Naive thymus-derived CD4-positive, alpha-beta T cell (primary cell): ENCODE results near the gene FAM110A. TPM values are rescaled to one million over a fixed set of nuclear protein-coding genes. Genes with fewer than 3 reads are reported as not detected.
A peak's percentile ranks its signal among the peaks of the same experiment; 100 is the strongest.

Experiments used
- ATAC-seq: fragments of 150-1000 bp; cut with Tn5 transposase; 2 replicates; pipeline ENCODE4 v1.10.0; 2021; ENCODE audit warnings: mild to moderate bottlenecking, moderate library complexity
- CTCF ChIA-PET: fragments of 350-600 bp; sonication (Branson Sonifier 250); formaldehyde crosslinking; loops from one replicate; lab custom pipeline; 2021; ENCODE audit warnings: antibody characterized with exemption; lab: Charles Lee
- POLR2A ChIA-PET: fragments of 350-600 bp; sonication (Branson Sonifier 250); formaldehyde crosslinking; loops from one replicate; lab custom pipeline; 2021; ENCODE audit warnings: antibody characterized with exemption, inconsistent platforms; lab: Charles Lee
- DNase-seq, 9 donors: peaks; one replicate each; pipeline versions ENCODE4 v3.0.0 to v3.0.0-alpha.2; 2020 to 2022; ENCODE audit warnings: mixed read lengths in 1 of 9
- H3K27ac ChIP-seq: one replicate; pipeline ENCODE4 v1.7.0; 2013; ENCODE audit warnings: mild to moderate bottlenecking, low read depth, low read length, moderate library complexity
- H3K27me3 ChIP-seq, 2 donors: one replicate each; pipeline ENCODE4 v1.7.0; 2013; ENCODE audit warnings: low read length in 2 of 2, mild to moderate bottlenecking in 2 of 2, moderate library complexity in 2 of 2; ENCODE audit not compliant: control insufficient read depth in 2 of 2, insufficient read depth in 2 of 2
- H3K36me3 ChIP-seq, 3 experiments: 1 replicate in 2 of 3; 2 replicates in 1 of 3; pipeline ENCODE4 v1.7.0; 2013; ENCODE audit warnings: low read length in 3 of 3, mild to moderate bottlenecking in 3 of 3, moderate library complexity in 1 of 3; ENCODE audit not compliant: insufficient read depth in 3 of 3, control insufficient read depth in 2 of 3
- H3K4me1 ChIP-seq, 2 donors: one replicate each; pipeline ENCODE4 v1.7.0; 2013; ENCODE audit warnings: low read length in 2 of 2, mild to moderate bottlenecking in 2 of 2, moderate library complexity in 1 of 2; ENCODE audit not compliant: control insufficient read depth in 2 of 2, insufficient read depth in 2 of 2
- H3K4me3 ChIP-seq: 2 replicates; pipeline ENCODE4 v1.7.0; 2013; ENCODE audit warnings: mild to moderate bottlenecking, low read length
- H3K9me3 ChIP-seq, 3 experiments: 1 replicate in 2 of 3; 2 replicates in 1 of 3; pipeline ENCODE4 v1.7.0; 2013; ENCODE audit warnings: low read length in 3 of 3; ENCODE audit not compliant: control insufficient read depth in 2 of 3
- H3K27ac Mint-ChIP-seq, 9 donors: one replicate each; pipeline ENCODE4 v1.8.0; 2020 to 2022; ENCODE audit warnings: mixed read lengths in 9 of 9, mild to moderate bottlenecking in 8 of 9, moderate library complexity in 5 of 9, inconsistent platforms in 2 of 9
- H3K27me3 Mint-ChIP-seq, 5 donors: one replicate each; pipeline ENCODE4 v1.8.0; 2021 to 2022; ENCODE audit warnings: mixed read lengths in 5 of 5, mild to moderate bottlenecking in 1 of 5
- H3K36me3 Mint-ChIP-seq, 5 donors: one replicate each; pipeline ENCODE4 v1.8.0; 2020 to 2022; ENCODE audit warnings: mixed read lengths in 5 of 5, mild to moderate bottlenecking in 3 of 5, inconsistent platforms in 1 of 5
- H3K4me1 Mint-ChIP-seq, 7 donors: one replicate each; pipeline ENCODE4 v1.8.0; 2020 to 2022; ENCODE audit warnings: mixed read lengths in 7 of 7, mild to moderate bottlenecking in 3 of 7, inconsistent platforms in 1 of 7
- H3K4me3 Mint-ChIP-seq, 10 donors: one replicate each; pipeline ENCODE4 v1.8.0; 2020 to 2022; ENCODE audit warnings: mild to moderate bottlenecking in 10 of 10, mixed read lengths in 10 of 10, moderate library complexity in 6 of 10, inconsistent platforms in 2 of 10
- H3K9me3 Mint-ChIP-seq, 11 donors: one replicate each; pipeline ENCODE4 v1.8.0; 2020 to 2022; ENCODE audit warnings: mixed read lengths in 11 of 11, mild to moderate bottlenecking in 4 of 11, inconsistent platforms in 1 of 11, moderate library complexity in 1 of 11
- intact Hi-C, 2 donors: fragments of 100-400 bp; cut with micrococcal nuclease; formaldehyde crosslinking; loops; one replicate each; pipeline ENCODE4 v1.15.1; 2023
- polyA plus RNA-seq, 2 donors: library from polyadenylated mRNA; unstranded; fragments of 300-500 nt; fragmentation: Illumina TruSeq; gene quantifications; one replicate each; pipeline ENCODE4 v1.2.3, GENCODE V29; 2021
- total RNA-seq, 6 experiments: library from RNA in 5 of 6; stranded (reverse) in 5 of 6; gene quantifications; 1 replicate in 5 of 6; 2 replicates in 1 of 6; pipeline ENCODE4 v1.2.3 and lab custom pipeline; 2021 to 2026

The FAM110A gene
- total and polyA plus RNA-seq, 7 experiments from 2014 or later = 6.6 to 47.4 (median 23.4) TPM

DNA sequence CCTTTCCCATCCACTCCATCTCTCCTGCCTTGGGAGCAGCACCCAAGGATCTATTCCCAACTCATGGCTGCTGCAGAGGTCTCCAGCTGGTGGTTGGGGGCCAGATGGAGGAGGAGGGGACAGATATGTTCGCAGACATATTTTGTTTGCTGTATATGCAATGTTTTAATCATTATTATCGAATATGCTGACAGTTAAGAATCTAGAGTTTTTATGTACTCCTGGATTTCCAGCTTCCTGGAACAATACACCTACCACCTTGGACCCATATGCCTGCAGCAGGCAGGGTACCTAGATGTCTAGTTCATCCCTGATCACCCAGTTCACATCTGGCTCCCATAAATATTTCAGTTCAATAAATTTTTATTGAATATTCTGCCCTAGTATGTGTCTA is 9.0 kb downstream of the FAM110A start:
- CTCF ChIA-PET = no interaction called here
- ATAC-seq (no peak), DNase-seq (no peak)
- H3K9me3 Mint-ChIP-seq = peaks cover 0 to 2% (median 0%) of the 10 kb centered on the region in 11 donors
- Histone ChIP-seq H3K9me3 (no peaks in the 10 kb centered on the region), H3K36me3 (peaks cover 0 to 5% (median 0%) of the 10 kb centered on the region in 3 experiments), H3K4me1 (peaks cover 33 to 41% of the 10 kb centered on the region in 2 donors), H3K4me3 (no peak overlapping the region), H3K27me3 (no peaks in the 10 kb centered on the region), H3K27ac (no peak overlapping the region)
- peaks cover 27 to 58% (median 51%) of the 10 kb centered on the region in 7 donors for H3K4me1 Mint-ChIP-seq
- H3K27ac Mint-ChIP-seq = peak overlapping the region in 3 of 9 donors; percentile 12 to 52 (median 50)
- no peaks in the 10 kb centered on the region for H3K27me3 Mint-ChIP-seq
- POLR2A ChIA-PET = interaction anchor here (3.7 kb wide), 1 partner anchor 9 kb away, joined by 43 read pairs; the partner anchor contains the start of gene FAM110A
- intact Hi-C loops = loop anchor here in 1 of 2 donors (5.0 to 10.0 kb wide), 2 partner anchors 625 to 842 kb away; partner anchors contain the start of gene NSFL1C
- peak overlapping the region in 6 of 10 donors; percentile 11 to 81 (median 50) for H3K4me3 Mint-ChIP-seq
- peaks cover 0 to 16% (median under 1%) of the 10 kb centered on the region in 5 donors for H3K36me3 Mint-ChIP-seq

DNA sequence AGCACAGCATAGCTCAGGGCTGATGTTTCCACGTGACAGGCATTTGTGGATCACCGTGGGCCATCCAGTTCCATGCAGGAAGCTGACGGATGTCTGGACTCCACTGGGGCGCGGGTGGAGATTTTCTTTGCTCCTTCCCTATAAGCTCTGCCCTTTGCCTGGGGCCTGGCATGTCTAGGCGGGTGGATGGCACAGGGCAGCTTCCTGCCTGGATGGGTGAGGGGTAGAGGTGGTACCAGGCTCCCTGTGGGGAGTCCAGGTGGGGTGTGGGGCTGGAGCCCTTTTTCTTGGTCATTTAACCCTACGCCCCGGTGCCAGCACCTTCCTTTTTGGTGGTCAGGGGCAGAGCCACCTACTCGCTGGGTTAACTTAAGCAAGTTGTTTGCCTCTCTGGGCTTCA is 10.4 kb downstream of the FAM110A start:
- DNase-seq = no peak
- Mint-ChIP-seq H3K27ac (peak overlapping the region in 5 of 9 donors; percentile 70 to 93 (median 92)), H3K4me3 (peak overlapping the region in 6 of 10 donors; percentile 89 to 97 (median 92)), H3K9me3 (no peaks in the 10 kb centered on the region), H3K36me3 (peaks cover 0 to 19% (median 0%) of the 10 kb centered on the region in 5 donors), H3K4me1 (peaks cover 30 to 58% (median 50%) of the 10 kb centered on the region in 7 donors), H3K27me3 (no peaks in the 10 kb centered on the region)
- H3K27me3 ChIP-seq = no peaks in the 10 kb centered on the region
- no peaks in the 10 kb centered on the region for H3K9me3 ChIP-seq
- POLR2A ChIA-PET = interaction anchor here (0.6 to 3.7 kb wide), 4 partner anchors 10 to 277 kb away, joined by 3 to 43 read pairs (median 5); partner anchors contain the start of gene FAM110A
- peaks cover 0 to 5% (median 0%) of the 10 kb centered on the region in 3 experiments for H3K36me3 ChIP-seq
- H3K4me3 ChIP-seq = no peak overlapping the region
- H3K4me1 ChIP-seq = peaks cover 40 to 45% of the 10 kb centered on the region in 2 donors
- CTCF ChIA-PET = interaction anchor here (0.6 to 1.0 kb wide), 2 partner anchors 9 to 111 kb away, joined by 4 to 5 read pairs; no protein-coding TSS in a partner anchor
- intact Hi-C loops = loop anchor here (1.0 to 10.0 kb wide), 7 partner anchors 11 to 841 kb away; partner anchors contain the start of genes FAM110A (in 2 of the 2), FKBP1A (in 1 of the 2), NSFL1C (in 1 of the 2) and RAD21L1 (in 1 of the 2)
- ATAC-seq = no peak
- peak overlapping the region; percentile 70 for H3K27ac ChIP-seq

DNA sequence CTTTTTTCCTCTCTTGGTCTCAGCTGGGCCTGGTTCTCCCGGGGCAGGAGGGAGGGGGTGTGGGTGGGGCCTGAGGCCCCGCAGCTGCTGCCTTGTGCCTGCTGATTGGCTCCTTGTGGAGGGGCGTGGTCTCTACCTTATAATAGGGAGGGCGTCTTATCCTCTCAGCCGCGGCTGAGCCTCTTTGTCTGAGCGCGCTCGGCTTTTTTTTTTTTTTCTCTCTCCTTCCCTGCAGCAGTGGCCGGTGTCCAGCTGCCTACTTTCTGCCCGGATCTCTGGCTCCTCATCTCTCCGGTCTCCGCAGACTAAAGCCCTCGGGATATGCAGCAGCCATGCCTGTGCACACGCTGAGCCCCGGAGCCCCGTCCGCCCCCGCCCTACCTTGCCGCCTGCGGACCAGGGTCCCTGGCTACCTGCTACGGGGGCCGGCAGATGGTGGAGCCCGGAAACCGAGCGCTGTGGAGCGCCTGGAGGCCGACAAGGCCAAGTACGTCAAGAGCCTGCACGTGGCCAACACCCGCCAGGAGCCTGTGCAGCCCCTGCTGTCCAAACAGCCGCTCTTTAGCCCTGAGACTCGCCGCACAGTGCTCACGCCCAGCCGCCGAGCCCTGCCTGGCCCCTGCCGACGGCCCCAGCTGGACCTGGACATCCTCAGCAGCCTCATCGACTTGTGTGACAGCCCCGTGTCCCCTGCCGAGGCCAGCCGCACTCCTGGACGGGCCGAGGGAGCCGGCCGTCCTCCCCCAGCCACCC is 11.1 kb downstream of the FAM110A start:
- Histone ChIP-seq H3K27me3 (no peaks in the 10 kb centered on the region), H3K36me3 (peaks cover 0 to 5% (median 0%) of the 10 kb centered on the region in 3 experiments), H3K27ac (peak overlapping the region; percentile 70), H3K4me3 (peak overlapping the region; percentile 75), H3K4me1 (peaks cover 40 to 45% of the 10 kb centered on the region in 2 donors), H3K9me3 (no peaks in the 10 kb centered on the region)
- CTCF ChIA-PET = interaction anchor here (0.6 to 1.0 kb wide), 2 partner anchors 8 to 110 kb away, joined by 4 to 5 read pairs; no protein-coding TSS in a partner anchor
- peaks cover 0 to 21% (median under 1%) of the 10 kb centered on the region in 5 donors for H3K36me3 Mint-ChIP-seq
- peaks cover 30 to 58% (median 52%) of the 10 kb centered on the region in 7 donors for H3K4me1 Mint-ChIP-seq
- H3K27me3 Mint-ChIP-seq = no peaks in the 10 kb centered on the region
- peak overlapping the region; percentile 88 to 97 (median 94) for H3K4me3 Mint-ChIP-seq
- peak overlapping the region in 8 of 9 donors; percentile 70 to 93 (median 86) for H3K27ac Mint-ChIP-seq
- DNase-seq (peak; percentile 55 to 95 (median 83)), ATAC-seq (peak; percentile 98)
- H3K9me3 Mint-ChIP-seq = no peaks in the 10 kb centered on the region
- intact Hi-C loops = loop anchor here (1.0 to 10.0 kb wide), 10 partner anchors 11 to 840 kb away; partner anchors contain the start of genes FAM110A (in 2 of the 2), RAD21L1 (in 2 of the 2), CSNK2A1 (in 1 of the 2) and FKBP1A (in 1 of the 2)
- POLR2A ChIA-PET = interaction anchor here (0.6 to 3.7 kb wide), 6 partner anchors 9 to 276 kb away, joined by 3 to 43 read pairs (median 5); partner anchors contain the start of gene FAM110A

GRCh38 chr20:845226-845868 is 11.8 kb downstream of the FAM110A start:
- peaks cover 32 to 63% (median 53%) of the 10 kb centered on the region in 7 donors for H3K4me1 Mint-ChIP-seq
- ATAC-seq = no peak
- H3K27ac Mint-ChIP-seq = peak overlapping the region; percentile 86 to 99 (median 94)
- Histone ChIP-seq H3K4me1 (peaks cover 40 to 45% of the 10 kb centered on the region in 2 donors), H3K27ac (peak overlapping the region; percentile 70), H3K9me3 (no peaks in the 10 kb centered on the region), H3K4me3 (peak overlapping the region; percentile 75), H3K36me3 (peaks cover 0 to 5% (median 0%) of the 10 kb centered on the region in 3 experiments), H3K27me3 (no peaks in the 10 kb centered on the region)
- CTCF ChIA-PET = no interaction called here
- DNase-seq = peak in 1 of 9 donors; percentile 20
- H3K27me3 Mint-ChIP-seq = no peaks in the 10 kb centered on the region
- H3K9me3 Mint-ChIP-seq = peaks cover 0 to 1% (median 0%) of the 10 kb centered on the region in 11 donors
- H3K36me3 Mint-ChIP-seq = peaks cover 0 to 22% (median 4%) of the 10 kb centered on the region in 5 donors
- POLR2A ChIA-PET = interaction anchor here (1.2 to 2.9 kb wide), 3 partner anchors 12 to 15 kb away, joined by 4 to 28 read pairs (median 6); partner anchors contain the start of gene FAM110A
- peak overlapping the region; percentile 88 to 97 (median 94) for H3K4me3 Mint-ChIP-seq
- intact Hi-C loops = loop anchor here (2.0 to 10.0 kb wide), 5 partner anchors 193 to 839 kb away; partner anchors contain the start of genes RAD21L1 (in 2 of the 2), CSNK2A1 (in 1 of the 2) and SRXN1 (in 1 of the 2)

DNA sequence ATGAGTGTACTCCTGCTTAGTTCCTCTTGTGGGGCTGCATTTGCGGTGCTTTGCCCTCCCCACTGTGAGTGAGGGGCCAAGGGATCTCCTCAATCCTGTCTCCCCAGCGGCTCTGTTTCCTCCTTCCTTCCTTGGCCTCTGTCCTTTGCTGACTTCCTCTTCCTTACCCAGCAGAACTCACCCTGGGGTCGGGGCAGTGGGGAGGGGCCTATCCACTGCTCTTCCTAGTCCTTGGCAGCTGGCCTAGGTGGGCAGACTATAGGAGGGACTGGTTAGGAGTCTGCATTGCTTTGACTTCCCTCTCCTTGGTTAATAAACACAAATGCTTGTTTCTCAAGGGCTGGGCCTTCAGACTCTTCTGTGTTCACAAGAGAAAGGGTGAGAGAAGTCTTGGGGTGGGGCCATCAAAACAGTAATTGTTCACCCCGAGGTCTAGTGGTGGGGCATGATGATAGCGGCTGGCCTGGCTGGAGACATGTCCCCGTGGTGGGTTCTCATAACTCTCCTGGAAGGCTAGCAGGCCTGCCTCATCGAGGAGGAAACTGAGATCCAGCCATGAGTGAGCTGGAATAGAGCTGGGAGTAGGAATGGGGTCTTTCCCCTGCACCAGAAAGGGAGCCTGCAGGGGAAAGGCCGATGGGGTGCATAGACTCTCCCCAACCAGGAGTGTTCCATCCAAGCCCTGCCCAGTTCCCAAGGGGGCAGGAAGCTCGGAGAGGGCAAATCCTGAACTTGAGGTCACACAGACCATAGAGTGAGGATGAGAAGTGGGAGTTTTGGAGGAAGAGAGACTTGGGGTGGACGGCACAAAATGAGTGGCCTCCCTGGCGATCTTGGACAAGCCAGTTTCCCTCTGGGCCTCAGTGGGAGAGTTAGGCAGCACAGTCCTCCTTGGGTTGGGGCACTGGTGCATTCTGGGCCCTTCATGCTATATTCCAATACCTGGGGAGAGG is 12.7 kb downstream of the FAM110A start:
- Histone ChIP-seq H3K27ac (peak overlapping the region; percentile 70), H3K4me3 (peak overlapping the region; percentile 75), H3K4me1 (peaks cover 40 to 49% of the 10 kb centered on the region in 2 donors), H3K36me3 (peaks cover 0 to 5% (median 0%) of the 10 kb centered on the region in 3 experiments), H3K9me3 (no peaks in the 10 kb centered on the region), H3K27me3 (no peaks in the 10 kb centered on the region)
- peaks cover 0 to 8% (median 2%) of the 10 kb centered on the region in 11 donors for H3K9me3 Mint-ChIP-seq
- H3K27me3 Mint-ChIP-seq = no peaks in the 10 kb centered on the region
- H3K4me1 Mint-ChIP-seq = peaks cover 41 to 66% (median 58%) of the 10 kb centered on the region in 7 donors
- intact Hi-C loops = loop anchor here (2.0 to 10.0 kb wide), 6 partner anchors 15 to 839 kb away; partner anchors contain the start of genes RAD21L1 (in 2 of the 2), CSNK2A1 (in 1 of the 2) and SRXN1 (in 1 of the 2)
- POLR2A ChIA-PET = interaction anchor here (0.6 to 2.9 kb wide), 6 partner anchors 8 to 43 kb away, joined by 4 to 28 read pairs (median 5); partner anchors contain the start of gene FAM110A
- peak overlapping the region; percentile 86 to 99 (median 94) for H3K27ac Mint-ChIP-seq
- H3K4me3 Mint-ChIP-seq = peak overlapping the region; percentile 88 to 97 (median 94)
- peaks cover 0 to 26% (median 11%) of the 10 kb centered on the region in 5 donors for H3K36me3 Mint-ChIP-seq
- CTCF ChIA-PET = interaction anchor here (1.1 to 1.4 kb wide), 4 partner anchors 11 to 110 kb away, joined by 4 to 9 read pairs (median 6); partner anchors contain the start of gene FAM110A
- no peak for ATAC-seq
- DNase-seq = peak in 1 of 9 donors; percentile 21
